Loucy (cell line): ENCODE data around the gene SYT8.

ENCODE experiments used
- H2AFZ ChIP-seq: fragments of 200-600 bp; sonication (generic); 2 replicates; pipeline ENCODE4 v1.6.0; 2016; ENCODE audit warnings: antibody characterized with exemption, mild to moderate bottlenecking, low read length, moderate library complexity
- H3F3A ChIP-seq: fragments of 200-600 bp; 2 replicates; pipeline ENCODE4 v1.6.0; 2016; ENCODE audit warnings: antibody characterized with exemption, low read depth, mild to moderate bottlenecking
- H3K27me3 ChIP-seq: fragments of 200-600 bp; sonication (generic); 2 replicates; pipeline ENCODE4 v1.6.1; 2014; ENCODE audit warnings: low read length, mild to moderate bottlenecking; ENCODE audit not compliant: insufficient read depth, poor library complexity, severe bottlenecking
- H3K36me3 ChIP-seq: fragments of 200-600 bp; sonication (generic); 2 replicates; pipeline ENCODE4 v1.6.1; 2016; ENCODE audit warnings: low read length; ENCODE audit not compliant: insufficient read depth
- H3K4me1 ChIP-seq: fragments of 200-600 bp; sonication (generic); 2 replicates; pipeline ENCODE4 v1.5.1; 2014; ENCODE audit warnings: low read length, mild to moderate bottlenecking; ENCODE audit not compliant: insufficient read depth, poor library complexity, severe bottlenecking
- H3K4me2 ChIP-seq: fragments of 200-600 bp; sonication (generic); 2 replicates; pipeline ENCODE4 v1.6.0; 2014; ENCODE audit warnings: antibody characterized with exemption, low read length, low read depth, mild to moderate bottlenecking; ENCODE audit not compliant: poor library complexity, severe bottlenecking
- H3K4me3 ChIP-seq: fragments of 200-600 bp; sonication (generic); 2 replicates; pipeline ENCODE4 v1.5.1; 2014; ENCODE audit warnings: low read length, mild to moderate bottlenecking, mixed read lengths; ENCODE audit not compliant: poor library complexity, severe bottlenecking
- H3K79me2 ChIP-seq: fragments of 200-600 bp; sonication (generic); 2 replicates; pipeline ENCODE4 v1.6.1; 2014; ENCODE audit warnings: low read length; ENCODE audit not compliant: insufficient read depth
- H3K9ac ChIP-seq: fragments of 200-600 bp; sonication (generic); 2 replicates; pipeline ENCODE4 v1.6.0; 2014; ENCODE audit warnings: mild to moderate bottlenecking, low read depth, low read length, moderate library complexity; ENCODE audit not compliant: poor library complexity, severe bottlenecking
- H3K9me2 ChIP-seq: fragments of 200-600 bp; sonication (generic); replicated peaks from 2 replicates; pipeline ENCODE4 v1.6.1; 2016; ENCODE audit warnings: low read depth, low read length, mixed read lengths
- H3K9me3 ChIP-seq: fragments of 200-600 bp; sonication (generic); 2 replicates; pipeline ENCODE4 v1.6.1; 2014; ENCODE audit warnings: mild to moderate bottlenecking, antibody characterized with exemption, low read length, low read depth; ENCODE audit not compliant: insufficient read depth
- H4K20me1 ChIP-seq: fragments of 200-600 bp; sonication (generic); 2 replicates; pipeline ENCODE4 v1.6.0; 2014; ENCODE audit warnings: antibody characterized with exemption, low read length, mild to moderate bottlenecking; ENCODE audit not compliant: insufficient read depth, poor library complexity, severe bottlenecking
- EZH2phosphoT487 ChIP-seq: fragments of 200-600 bp; IDR thresholded peaks from 2 replicates; pipeline ENCODE4 v1.6.1; 2018; ENCODE audit warnings: antibody characterized with exemption, mild to moderate bottlenecking, moderate library complexity, borderline replicate concordance
- TF ChIP-seq, protein P1 (sequence below): fragments of 200-600 bp; sonication (generic); conservative IDR thresholded peaks from 2 replicates; pipeline ENCODE4 v1.5.1; 2014; ENCODE audit warnings: mild to moderate bottlenecking, antibody characterized with exemption, low read length

The SYT8 gene

DNA sequence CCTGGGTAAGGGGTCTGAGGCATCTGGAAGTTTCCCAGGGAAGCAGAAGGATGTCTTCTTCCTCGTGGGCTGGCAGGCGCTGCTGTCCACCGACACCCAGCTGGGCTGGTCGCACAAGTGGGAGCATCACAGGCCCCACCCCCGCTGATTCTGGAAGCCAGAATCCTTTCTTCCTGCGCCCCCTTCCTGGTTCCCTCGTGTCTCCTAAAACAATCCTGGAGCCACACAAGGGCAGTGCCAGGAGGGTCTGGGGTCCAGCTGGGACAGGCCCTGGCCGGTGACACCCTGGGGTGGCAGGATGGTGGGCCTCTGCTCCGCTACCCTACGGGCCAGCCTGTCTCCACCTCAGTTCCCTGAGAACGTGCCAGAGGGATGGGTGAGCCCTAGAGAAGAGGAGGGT, 22.3 kb downstream of the SYT8 start:
- Histone ChIP-seq H3K79me2 (peaks cover 71% of the 10 kb centered on the region; the same call in 1 of the 2 replicates), H3F3A (no peaks in the 10 kb centered on the region), H3K9me2 (no peaks in the 10 kb centered on the region), H3K4me2 (no peak overlapping the region), H3K4me3 (no peak overlapping the region), H2AFZ (no peak overlapping the region), H3K9ac (no peak overlapping the region), H3K9me3 (no peaks in the 10 kb centered on the region), H3K36me3 (no peaks in the 10 kb centered on the region), H4K20me1 (peaks cover 11% of the 10 kb centered on the region), H3K27me3 (no peaks in the 10 kb centered on the region), H3K4me1 (peaks cover 7% of the 10 kb centered on the region)
- TF ChIP-seq, protein P1, sequence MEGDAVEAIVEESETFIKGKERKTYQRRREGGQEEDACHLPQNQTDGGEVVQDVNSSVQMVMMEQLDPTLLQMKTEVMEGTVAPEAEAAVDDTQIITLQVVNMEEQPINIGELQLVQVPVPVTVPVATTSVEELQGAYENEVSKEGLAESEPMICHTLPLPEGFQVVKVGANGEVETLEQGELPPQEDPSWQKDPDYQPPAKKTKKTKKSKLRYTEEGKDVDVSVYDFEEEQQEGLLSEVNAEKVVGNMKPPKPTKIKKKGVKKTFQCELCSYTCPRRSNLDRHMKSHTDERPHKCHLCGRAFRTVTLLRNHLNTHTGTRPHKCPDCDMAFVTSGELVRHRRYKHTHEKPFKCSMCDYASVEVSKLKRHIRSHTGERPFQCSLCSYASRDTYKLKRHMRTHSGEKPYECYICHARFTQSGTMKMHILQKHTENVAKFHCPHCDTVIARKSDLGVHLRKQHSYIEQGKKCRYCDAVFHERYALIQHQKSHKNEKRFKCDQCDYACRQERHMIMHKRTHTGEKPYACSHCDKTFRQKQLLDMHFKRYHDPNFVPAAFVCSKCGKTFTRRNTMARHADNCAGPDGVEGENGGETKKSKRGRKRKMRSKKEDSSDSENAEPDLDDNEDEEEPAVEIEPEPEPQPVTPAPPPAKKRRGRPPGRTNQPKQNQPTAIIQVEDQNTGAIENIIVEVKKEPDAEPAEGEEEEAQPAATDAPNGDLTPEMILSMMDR = no peak
- no peak for TF ChIP-seq EZH2phosphoT487

DNA sequence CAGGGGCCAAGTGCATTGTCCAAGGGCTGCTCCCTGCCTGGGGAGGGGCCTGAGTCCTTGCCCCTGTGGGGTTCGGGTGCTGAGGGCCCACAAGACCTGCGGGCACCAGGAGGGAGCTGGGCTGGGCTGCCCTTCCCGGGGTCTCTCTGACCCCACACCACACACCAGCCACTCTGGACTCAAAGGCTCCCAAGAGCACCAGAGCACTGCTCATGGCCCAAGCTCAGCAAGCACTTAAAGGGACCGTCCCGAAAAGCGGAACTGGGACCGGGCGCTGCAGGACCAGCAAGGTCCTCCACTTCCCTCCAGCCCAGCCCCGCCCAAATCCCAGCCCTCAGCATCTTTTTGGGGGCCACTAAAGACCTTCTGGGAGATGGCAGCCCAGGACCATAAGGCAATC, 23.4 kb downstream of the SYT8 start:
- Histone ChIP-seq H3K27me3 (no peaks in the 10 kb centered on the region), H2AFZ (no peak overlapping the region), H3K4me2 (no peak overlapping the region), H3K4me3 (no peak overlapping the region), H3K9me3 (no peaks in the 10 kb centered on the region), H4K20me1 (peaks cover 11% of the 10 kb centered on the region), H3K9ac (no peak overlapping the region), H3F3A (no peaks in the 10 kb centered on the region), H3K36me3 (no peaks in the 10 kb centered on the region), H3K9me2 (no peaks in the 10 kb centered on the region), H3K4me1 (no peaks in the 10 kb centered on the region), H3K79me2 (peaks cover 77% of the 10 kb centered on the region; the same call in 1 of the 2 replicates)
- no peak for TF ChIP-seq EZH2phosphoT487
- TF ChIP-seq, protein P1 = no peak

DNA sequence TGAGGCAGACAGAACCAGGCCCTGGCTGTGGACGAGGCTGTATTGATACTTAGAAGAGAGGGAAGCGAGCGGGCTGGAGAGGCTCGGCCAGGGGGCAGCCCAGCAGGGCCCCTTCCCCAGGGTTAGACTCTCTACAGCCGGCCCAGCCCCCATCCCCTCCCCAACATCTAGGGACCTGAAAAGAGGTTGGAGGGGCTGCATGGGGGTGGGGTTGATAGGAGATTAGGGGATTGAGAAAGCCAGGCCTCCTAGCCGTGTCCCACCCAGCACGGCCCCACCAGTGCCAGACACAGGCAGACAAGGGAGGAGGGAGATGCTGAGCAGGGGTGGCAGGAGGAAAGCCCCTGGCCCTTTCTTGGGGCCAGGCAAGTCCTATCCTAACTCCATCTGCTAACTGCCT, 23.8 kb downstream of the SYT8 start:
- Histone ChIP-seq H3K27me3 (no peaks in the 10 kb centered on the region), H4K20me1 (peaks cover 11% of the 10 kb centered on the region)
- TF ChIP-seq, protein P1 = no peak
- TF ChIP-seq EZH2phosphoT487 = no peak

More for the DNA sequence above, 23.8 kb downstream of the SYT8 start:
- Histone ChIP-seq H3K36me3 (no peaks in the 10 kb centered on the region), H3K9me3 (no peaks in the 10 kb centered on the region), H3K9ac (no peak overlapping the region), H3F3A (no peaks in the 10 kb centered on the region), H3K4me2 (no peak overlapping the region), H3K9me2 (no peaks in the 10 kb centered on the region), H3K4me1 (no peaks in the 10 kb centered on the region), H3K79me2 (peaks cover 75% of the 10 kb centered on the region; the same call in 1 of the 2 replicates), H2AFZ (no peak overlapping the region), H3K4me3 (no peak overlapping the region)
